Ovary (tissue), 10 donors: Measurements from ENCODE around the gene GAB3. TPM values are rescaled to one million over a fixed set of nuclear protein-coding genes. Genes with fewer than 3 reads are reported as not detected.
A peak's percentile ranks its signal among the peaks of the same experiment; 100 is the strongest.

Experiments used
- DNase-seq, 5 donors: peaks; one replicate each; pipeline ENCODE4 v3.0.0-alpha.2; 2019 to 2020
- H3K27ac ChIP-seq, 2 donors: fragments of 200-600 bp; one replicate each; pipeline versions ENCODE4 v1.5.1 to v1.8.0; 2019 to 2022
- H3K27me3 ChIP-seq: fragments of 200-600 bp; one replicate; pipeline ENCODE4 v1.8.0; 2022
- H3K36me3 ChIP-seq: fragments of 200-600 bp; sonication (generic); one replicate; pipeline ENCODE4 v1.5.1; 2019
- H3K4me1 ChIP-seq: one replicate; pipeline ENCODE4 v1.8.1; 2013; ENCODE audit warnings: mild to moderate bottlenecking, moderate library complexity; ENCODE audit not compliant: insufficient read depth
- H3K4me3 ChIP-seq: fragments of 200-600 bp; sonication (generic); one replicate; pipeline ENCODE4 v1.5.1; 2017
- H3K9me3 ChIP-seq, 2 donors: fragments of 200-600 bp in 1 of 2; sonication (generic) in 1 of 2; one replicate each; pipeline versions ENCODE4 v1.5.1 to v1.8.1; 2013 to 2019; ENCODE audit warnings: mild to moderate bottlenecking in 1 of 2, moderate library complexity in 1 of 2
- EP300 ChIP-seq: sonication (generic); formaldehyde crosslinking; IDR thresholded peaks from one replicate; pipeline ENCODE4 v1.6.1; 2017; ENCODE audit warnings: antibody characterized with exemption
- POLR2A ChIP-seq: fragments of 450-650 bp; IDR thresholded peaks from one replicate; pipeline ENCODE4 v1.6.1; 2017; ENCODE audit warnings: antibody characterized with exemption, mild to moderate bottlenecking, moderate library complexity
- WGBS, 3 donors: extraction: QIAGEN DNeasy Blood & Tissue Kit in 1 of 3; methylation state at CpG; one replicate each; pipeline versions ENCODE4 v1.1.5 to v1.1.7; 2013 to 2017; 5-methylcytosine and 5-hydroxymethylcytosine counted together
- intact Hi-C, 4 donors: fragments of 100-400 bp; cut with DNase I; formaldehyde crosslinking; loops; one replicate each; pipeline versions ENCODE4 v1.11.0 to v1.15.1; 2022 to 2023
- long read RNA-seq, 3 donors: library from polyadenylated mRNA in 2 of 3; unstranded in 2 of 3; transcript quantifications; one replicate each; pipeline ENCODE4 v2.0.0 and lab custom pipeline, GENCODE V29; 2021 to 2026
- polyA plus RNA-seq, 2 donors: library from polyadenylated mRNA; stranded (reverse); fragments of 200-250 nt in 1 of 2; fragments of 350-450 nt in 1 of 2; fragmentation: Illumina TruSeq in 1 of 2; extraction: RNeasy Lipid Tissue Mini Kit (QIAGEN cat#74804) in 1 of 2; gene quantifications; one replicate each; pipeline ENCODE4 v1.2.3, GENCODE V29; 2013 to 2014
- total RNA-seq, 7 donors: library from RNA; depleted of rRNA in 2 of 7; stranded (reverse); fragments of >200 nt in 2 of 7; fragmentation: NEBNext Ultra II Directional in 3 of 7; extraction: Animal tissue kit (Norgen Biotek cat#: 25700) in 3 of 7; gene quantifications; one replicate each; pipeline versions ENCODE4 v1.1.0 to v1.2.4, GENCODE V29; 2016 to 2023
- TF ChIP-seq, protein P1 (sequence below), 3 donors: fragments of 450-650 bp in 2 of 3; fragments of 200-600 bp in 1 of 3; IDR thresholded peaks; one replicate each; pipeline versions ENCODE4 v1.5.1 to v1.8.0; 2016 to 2022; ENCODE audit warnings: antibody characterized with exemption in 3 of 3, mild to moderate bottlenecking in 1 of 3
- donor health status: DM: no; HTN: no; CAD: no; lungs with moderate emphysema.
- donor health status: DM: no; HTN: no; CAD: no.
- donor health status: Bipolar disorder and iron deficiency.
- donor health status: DM: yes; HTN: yes; CAD: no.
- donor health status: DM: no; HTN: no; CAD: no.
- donor health status: DM: yes; HTN: yes; CAD: no.

The GAB3 gene, protein sequence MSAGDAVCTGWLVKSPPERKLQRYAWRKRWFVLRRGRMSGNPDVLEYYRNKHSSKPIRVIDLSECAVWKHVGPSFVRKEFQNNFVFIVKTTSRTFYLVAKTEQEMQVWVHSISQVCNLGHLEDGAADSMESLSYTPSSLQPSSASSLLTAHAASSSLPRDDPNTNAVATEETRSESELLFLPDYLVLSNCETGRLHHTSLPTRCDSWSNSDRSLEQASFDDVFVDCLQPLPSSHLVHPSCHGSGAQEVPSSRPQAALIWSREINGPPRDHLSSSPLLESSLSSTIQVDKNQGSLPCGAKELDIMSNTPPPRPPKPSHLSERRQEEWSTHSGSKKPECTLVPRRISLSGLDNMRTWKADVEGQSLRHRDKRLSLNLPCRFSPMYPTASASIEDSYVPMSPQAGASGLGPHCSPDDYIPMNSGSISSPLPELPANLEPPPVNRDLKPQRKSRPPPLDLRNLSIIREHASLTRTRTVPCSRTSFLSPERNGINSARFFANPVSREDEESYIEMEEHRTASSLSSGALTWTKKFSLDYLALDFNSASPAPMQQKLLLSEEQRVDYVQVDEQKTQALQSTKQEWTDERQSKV
- 1 to 10 TPM in 5 of 7 donors, under 1 TPM in 2; 0.68 to 2.7 (median 1.1) TPM for total RNA-seq
- polyA plus RNA-seq = 1 to 10 TPM in 1 of 2 donors, under 1 TPM in 1; 0.96 to 4.0 TPM
- long read RNA-seq, donor 1 = 0 reads
- long read RNA-seq, donor 2 = 0 reads
- long read RNA-seq, donor 3, partial matches to known transcripts = 1 of 2 reads
- long read RNA-seq, donor 3, other reads (novel, unspliced or antisense) = 0 of 2 reads

DNA sequence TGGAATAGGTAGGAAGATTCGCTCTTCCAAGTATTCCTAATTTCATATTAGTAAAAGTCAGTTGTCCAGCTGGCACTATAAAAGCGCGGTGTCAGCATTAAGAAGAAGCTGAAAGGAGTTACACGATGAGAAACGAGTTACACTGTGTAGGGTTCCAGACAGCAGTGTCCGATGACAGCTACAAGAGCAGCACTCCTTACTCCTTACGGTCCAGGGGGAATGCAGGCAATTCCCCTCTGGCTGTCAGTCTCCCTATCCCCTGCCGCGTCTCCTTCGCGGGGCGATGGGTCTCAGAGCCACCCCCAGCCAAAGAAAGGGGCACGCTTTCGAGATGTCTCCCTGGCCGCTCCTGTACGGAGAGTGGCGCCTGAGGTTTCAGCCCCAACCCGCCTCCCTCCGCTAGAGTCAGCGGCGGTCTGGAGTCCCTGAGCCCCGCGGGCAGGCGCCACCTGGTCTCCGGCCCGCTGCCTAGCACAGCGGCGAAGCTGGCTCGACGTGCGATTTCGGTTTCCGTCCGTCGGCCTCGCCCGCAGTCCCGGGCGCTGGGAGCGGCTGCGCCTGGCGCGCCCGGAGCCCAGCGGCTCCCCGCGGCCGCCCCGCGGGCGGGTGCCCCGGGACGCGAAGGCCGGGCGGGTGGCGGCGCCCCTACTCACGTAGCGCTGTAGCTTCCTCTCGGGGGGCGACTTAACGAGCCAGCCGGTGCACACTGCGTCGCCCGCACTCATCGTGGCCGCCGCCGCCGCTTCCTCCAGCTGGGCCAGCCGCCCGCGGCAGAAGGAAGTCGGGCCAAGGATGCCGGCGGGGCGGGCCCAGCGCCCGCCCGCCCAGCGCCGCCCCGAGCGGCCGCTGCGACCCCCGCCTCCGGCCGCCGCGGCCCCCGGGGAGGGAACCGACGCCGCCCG is at the start of gene GAB3:
Gene GAB3, minus strand, starts transcription at position 777 of the 902 bp plus-strand sequence. Its CDS starts 52 bp downstream, at position 725.
- intact Hi-C loops = no loop called here
- DNase-seq = peak in 2 of 5 donors; percentile 25 to 46

DNA sequence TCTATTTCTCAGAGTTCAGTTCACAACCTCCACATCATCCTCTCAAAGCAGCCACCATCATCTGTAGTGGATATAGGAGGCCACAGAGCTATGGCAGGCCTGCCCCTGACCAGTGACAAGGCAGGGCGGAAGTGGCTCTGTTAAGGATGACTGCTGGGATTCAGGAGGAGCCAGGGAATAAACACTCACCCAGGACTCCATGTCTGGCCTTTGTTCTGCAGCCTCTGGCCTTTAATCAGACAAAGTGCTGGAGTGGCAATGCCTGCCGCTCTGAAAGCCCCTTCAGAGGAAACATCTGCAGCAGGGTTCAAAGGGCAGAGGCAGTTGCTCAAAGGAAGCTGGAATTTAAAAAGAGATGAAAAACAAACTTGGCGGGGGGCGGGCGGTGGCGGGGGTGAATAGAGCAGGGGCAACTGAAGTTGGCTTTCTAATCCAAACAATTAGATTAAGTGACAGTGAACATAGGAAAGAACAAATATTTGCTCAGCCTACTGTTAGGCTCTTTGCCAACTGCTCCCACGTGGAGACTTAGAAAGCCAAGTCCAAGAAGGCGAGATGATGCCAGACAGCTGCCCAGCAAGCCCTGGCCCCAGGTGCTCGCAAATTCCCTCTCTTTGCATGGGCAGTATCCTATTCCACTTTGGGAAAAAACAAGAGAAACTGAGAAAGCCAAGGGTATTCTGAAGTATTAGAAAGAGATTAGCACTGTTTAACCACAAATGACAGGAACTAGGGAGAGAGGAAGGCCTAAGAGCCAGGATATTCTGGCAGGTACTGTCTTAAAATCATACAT is 48.9 kb upstream of the GAB3 start:
- 38 to 57% (median 48%) methylated on average over 9 of the region's 9 CpGs for WGBS, 3 donors

More for the DNA sequence above, at the start of gene GAB3:
- Histone ChIP-seq H3K9me3 (no peaks in the 10 kb centered on the region), H3K4me3 (peak within 1 kb of the TSS; percentile 32), H3K27me3 (no peaks in the 10 kb centered on the region), H3K36me3 (no peaks in the 10 kb centered on the region), H3K27ac (no peak within 1 kb of the TSS), H3K4me1 (no peaks in the 10 kb centered on the region)
- 23 to 28% (median 27%) methylated on average over 37 to 97 of the region's 98 CpGs for WGBS, 3 donors
- TF ChIP-seq, protein P1, sequence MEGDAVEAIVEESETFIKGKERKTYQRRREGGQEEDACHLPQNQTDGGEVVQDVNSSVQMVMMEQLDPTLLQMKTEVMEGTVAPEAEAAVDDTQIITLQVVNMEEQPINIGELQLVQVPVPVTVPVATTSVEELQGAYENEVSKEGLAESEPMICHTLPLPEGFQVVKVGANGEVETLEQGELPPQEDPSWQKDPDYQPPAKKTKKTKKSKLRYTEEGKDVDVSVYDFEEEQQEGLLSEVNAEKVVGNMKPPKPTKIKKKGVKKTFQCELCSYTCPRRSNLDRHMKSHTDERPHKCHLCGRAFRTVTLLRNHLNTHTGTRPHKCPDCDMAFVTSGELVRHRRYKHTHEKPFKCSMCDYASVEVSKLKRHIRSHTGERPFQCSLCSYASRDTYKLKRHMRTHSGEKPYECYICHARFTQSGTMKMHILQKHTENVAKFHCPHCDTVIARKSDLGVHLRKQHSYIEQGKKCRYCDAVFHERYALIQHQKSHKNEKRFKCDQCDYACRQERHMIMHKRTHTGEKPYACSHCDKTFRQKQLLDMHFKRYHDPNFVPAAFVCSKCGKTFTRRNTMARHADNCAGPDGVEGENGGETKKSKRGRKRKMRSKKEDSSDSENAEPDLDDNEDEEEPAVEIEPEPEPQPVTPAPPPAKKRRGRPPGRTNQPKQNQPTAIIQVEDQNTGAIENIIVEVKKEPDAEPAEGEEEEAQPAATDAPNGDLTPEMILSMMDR (IDR thresholded peaks at IDR 0.05) = no peak
- TF ChIP-seq POLR2A = no peak
- TF ChIP-seq EP300 = no peak

DNA sequence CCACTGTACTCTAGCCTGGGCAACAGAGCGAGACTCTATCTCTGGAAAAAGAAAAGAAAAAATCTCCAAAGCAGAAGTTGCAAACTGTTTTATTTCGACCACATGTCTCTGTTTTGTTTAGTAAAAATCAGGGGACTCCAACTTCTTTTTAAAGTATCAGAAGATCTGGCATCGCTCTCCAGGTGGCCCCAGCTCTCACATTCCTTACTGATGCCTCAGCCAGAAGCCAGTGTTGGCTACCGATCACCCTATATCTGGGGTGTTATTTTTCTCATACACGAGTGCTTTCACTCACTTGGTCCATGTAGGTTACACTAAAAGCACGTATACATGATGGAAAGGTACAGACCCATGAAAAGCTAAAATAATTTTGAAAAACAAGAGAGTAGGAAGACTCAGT is 46.1 kb upstream of the GAB3 start:
- DNase-seq = no peak
- H3K9me3 ChIP-seq = no peaks in the 10 kb centered on the region
- H3K4me3 ChIP-seq = no peak overlapping the region
- no peaks in the 10 kb centered on the region for H3K36me3 ChIP-seq
- H3K27me3 ChIP-seq = no peaks in the 10 kb centered on the region
- H3K4me1 ChIP-seq = no peaks in the 10 kb centered on the region
- WGBS, 3 donors = 65 to 72% (median 68%) methylated on average over 6 of the region's 6 CpGs
- no peak overlapping the region for H3K27ac ChIP-seq
- TF ChIP-seq, protein P1 (IDR thresholded peaks at IDR 0.05) = no peak
- TF ChIP-seq POLR2A = no peak
- TF ChIP-seq EP300 = no peak
- intact Hi-C loops = no loop called here

More for the DNA sequence above, 48.9 kb upstream of the GAB3 start:
- Histone ChIP-seq H3K9me3 (no peaks in the 10 kb centered on the region), H3K4me1 (peaks cover 1% of the 10 kb centered on the region), H3K4me3 (no peak overlapping the region), H3K27ac (no peak overlapping the region), H3K27me3 (no peaks in the 10 kb centered on the region), H3K36me3 (no peaks in the 10 kb centered on the region)
- intact Hi-C loops = no loop called here
- no peak for DNase-seq
- TF ChIP-seq, protein P1 (IDR thresholded peaks at IDR 0.05) = no peak
